ENCODE results near the gene LRPAP1.

The LRPAP1 gene

DNA sequence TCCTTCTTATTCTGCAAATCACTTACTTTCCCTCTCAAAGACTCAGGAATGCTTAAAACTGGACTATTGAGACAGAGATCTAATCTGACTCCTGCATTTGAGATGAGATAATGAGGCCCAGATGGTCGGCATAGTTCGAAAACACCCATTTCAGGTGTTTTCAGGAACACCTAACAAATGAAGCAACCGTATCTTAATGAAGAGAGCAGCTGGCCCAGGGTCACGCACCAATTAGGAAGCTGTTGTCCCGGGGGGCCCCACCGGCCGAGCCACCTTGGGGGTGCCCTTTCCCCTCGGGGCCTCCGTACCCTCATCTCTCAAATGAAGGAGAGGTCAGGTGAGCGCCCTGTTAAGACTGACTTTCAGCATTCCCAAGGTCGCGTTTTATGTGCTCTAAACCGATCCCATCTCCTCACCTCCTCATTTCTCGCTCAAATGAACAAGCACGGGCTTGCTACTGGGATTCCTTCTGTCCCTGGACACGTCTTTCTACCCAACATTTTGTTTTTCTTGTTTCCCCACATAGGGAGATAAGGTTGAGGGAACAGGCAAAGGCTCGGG is 824 bp downstream of the LRPAP1 start:
- DNase-seq: no peak

DNA sequence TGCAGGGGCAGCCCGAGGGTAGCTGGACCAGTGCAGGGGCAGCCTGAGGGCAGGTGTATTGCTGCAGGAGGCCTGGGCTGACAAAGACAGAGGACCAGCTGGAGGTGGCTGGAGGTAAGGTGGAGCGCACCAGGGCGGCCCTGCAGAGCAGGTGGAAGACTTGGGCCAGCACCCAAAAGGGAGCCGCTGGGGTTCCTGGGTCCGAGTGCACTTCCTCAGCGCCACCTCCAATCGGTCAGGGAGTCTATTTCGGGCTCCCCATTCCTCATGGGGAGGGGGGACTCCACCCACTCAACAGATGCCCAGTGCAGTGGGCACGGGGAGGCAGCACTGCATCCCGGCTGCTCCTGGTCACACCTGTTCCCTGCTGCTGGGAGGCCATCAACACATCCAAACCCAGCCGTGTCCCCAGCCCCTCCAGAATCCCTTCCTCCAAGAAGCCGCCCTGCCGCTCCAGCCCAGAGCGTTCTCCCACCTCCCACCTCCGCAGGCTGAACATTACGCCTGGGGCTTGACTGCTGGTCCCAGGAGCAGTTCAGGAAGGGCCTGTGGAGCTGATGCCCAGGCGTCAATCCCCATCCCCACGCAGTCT is 1.5 kb downstream of the LRPAP1 start:
- no peak for DNase-seq

DNA sequence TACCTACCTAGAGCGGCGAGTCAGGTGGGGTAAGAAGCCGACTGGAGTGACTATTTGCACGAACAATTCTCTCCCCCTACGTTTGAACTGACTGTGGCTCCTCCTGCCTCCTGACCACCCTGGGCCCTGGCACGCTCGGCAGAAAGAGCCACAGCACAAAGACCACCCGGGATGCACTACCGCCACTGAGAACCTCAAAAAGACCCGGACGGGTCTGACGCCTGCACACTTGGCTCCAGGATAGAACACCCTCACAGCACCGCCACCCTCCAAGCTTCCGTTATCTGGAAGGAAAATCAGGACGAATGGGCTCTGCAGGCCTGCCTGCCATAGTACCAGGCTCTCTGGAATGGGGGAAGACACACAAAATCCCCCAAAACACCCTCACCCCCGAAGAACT is 2.2 kb downstream of the LRPAP1 start:
- no peak for DNase-seq

DNA sequence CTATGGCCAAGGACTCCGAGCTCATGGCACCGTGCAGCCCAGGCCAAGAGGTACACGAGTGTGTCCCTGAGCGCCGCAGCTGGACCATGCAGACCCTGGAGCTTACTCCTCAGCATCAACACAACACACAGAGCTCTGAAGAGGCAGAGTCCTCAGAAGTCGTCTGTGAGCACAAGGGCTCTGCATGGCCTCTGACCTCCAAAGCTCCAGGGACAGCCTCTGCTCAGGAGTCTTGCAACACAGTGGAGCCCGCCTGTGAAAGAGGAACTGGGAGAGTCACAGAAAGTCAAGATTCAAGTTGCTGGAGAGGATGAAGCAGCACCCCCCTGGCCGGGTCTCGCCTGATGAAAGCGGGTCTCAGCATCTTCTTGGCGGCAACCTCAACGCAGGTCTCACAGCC is 2.9 kb downstream of the LRPAP1 start:
- DNase-seq: no peak

DNA sequence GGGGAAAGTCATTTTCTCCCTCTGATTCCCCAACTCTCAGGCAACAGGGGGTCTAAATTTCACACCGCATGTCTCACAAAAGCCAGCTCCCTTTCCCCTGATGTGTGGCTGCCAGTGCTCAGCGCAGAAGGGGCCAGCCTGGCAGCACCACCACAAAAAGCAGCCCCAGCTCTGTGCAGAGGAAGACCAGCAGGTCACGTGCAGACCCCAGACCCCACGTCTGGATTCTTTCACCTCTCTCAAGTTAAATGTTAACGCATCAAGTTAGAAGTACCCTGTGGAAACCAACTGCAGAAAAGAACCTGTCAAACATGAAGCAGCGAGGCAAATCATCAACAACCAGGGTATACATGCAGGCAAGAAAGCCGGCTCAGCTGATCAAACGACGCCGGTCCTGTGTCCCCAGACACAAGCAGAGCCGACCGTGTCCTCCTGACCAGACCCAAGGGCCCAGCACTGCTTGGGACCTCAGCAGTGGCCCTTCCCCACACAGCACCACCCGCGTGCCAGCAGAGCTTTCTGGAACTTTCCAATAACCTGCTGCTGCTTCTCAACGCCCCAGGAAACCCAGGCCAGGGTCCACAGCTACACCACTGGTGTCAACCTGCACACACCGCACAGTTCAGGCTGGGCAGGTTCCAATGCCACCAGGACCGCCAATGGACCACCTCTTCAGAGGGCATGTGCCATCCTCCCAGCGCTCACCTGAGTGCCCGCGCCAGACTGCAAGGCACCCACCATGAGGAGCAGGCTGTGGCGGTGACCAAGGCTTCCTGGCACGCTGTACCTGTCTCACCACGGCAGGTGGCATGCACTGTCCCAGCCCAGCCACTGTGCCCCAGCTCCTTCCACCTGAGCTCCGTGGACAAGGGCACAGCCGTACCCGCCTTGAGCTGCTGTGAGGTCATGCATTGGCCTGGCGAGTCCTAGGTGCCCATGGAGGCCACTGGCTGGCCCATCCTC is 4.0 kb downstream of the LRPAP1 start:
- no peak for DNase-seq

DNA sequence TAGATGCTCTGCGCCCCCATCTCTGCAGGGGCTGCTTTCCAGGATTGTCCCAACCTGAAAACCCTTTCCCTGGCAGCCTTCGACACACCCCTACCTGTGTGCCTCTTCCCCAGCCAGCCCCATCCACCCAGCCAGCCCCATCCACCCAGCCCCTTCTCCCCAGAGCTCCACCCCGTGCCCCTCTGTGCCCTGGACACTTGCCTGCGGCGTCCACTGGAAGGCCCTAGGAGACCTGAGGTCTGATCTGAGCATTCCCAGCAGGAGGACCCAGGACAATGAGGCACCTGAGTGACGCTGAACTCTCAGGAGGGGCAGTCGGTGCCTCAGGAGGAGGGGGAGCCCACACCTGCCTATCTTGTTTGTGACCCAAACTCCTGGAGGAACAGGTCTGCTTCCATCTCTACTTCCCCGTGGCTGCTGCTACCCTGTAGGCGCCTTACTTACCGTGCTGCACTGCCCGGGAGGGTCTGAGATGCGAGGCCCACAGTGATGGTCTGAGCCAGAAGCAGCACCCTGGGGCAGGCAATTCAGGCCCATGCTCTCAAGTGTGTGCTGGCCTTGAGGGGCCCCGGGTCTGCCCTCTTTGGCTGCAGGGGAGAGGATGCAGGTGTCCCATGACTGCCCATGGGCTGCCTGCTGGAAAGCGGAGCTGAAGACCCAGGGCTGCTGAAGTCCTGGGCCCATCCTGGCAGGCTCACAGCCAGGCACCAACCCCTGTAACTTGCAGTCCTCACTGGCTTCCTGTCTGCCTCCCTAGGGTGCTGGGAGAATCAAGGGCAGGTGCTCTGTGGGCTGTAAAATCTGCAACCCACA is 4.9 kb downstream of the LRPAP1 start:
- DNase-seq: no peak

- no peak for DNase-seq
Observed at GRCh38 chr4:3526456-3526855, 5.8 kb downstream of the LRPAP1 start.

DNA sequence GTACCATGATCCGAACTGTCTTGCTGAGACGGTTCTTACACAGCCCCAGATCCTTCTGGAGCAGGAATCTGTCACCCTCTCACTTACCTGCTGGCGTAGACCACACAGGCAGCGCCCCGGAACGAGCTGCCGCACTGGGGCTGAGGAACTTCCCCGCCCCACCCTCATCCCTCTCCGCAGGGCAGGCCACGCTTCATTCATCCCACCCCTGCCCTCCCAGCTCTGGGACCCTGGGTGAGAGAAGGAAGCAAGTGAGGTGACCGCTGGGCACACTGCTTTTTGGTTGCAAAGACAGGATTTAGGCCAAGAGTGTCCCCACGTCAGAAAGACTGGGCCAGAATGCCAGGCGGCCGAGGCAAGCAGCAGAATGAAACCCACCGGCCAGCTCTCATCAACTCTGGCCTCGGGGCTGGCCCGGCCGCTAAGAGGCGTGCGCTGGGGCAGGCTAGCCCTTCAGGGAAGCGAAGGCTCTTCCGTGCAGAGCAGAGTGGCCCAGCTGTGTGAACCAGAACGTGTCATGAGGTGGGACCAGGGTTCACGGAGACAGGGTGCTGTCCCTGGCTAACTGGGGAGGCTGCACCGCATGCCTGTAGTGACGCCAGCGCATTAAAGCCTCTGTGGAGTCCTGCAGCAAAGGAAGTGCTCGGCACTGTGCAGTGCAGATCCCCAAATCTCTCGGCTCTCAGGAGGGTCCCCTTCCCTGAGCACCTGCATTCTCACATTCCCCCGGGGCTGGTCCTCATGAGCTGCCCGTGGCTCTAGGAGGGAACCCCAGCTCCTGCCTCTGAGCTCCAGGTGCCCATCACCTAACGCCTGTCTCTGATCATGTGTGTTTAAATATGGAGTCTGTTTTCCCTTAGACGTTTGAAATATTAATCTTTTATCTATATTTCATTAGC is 6.4 kb downstream of the LRPAP1 start:
- DNase-seq: no peak

DNA sequence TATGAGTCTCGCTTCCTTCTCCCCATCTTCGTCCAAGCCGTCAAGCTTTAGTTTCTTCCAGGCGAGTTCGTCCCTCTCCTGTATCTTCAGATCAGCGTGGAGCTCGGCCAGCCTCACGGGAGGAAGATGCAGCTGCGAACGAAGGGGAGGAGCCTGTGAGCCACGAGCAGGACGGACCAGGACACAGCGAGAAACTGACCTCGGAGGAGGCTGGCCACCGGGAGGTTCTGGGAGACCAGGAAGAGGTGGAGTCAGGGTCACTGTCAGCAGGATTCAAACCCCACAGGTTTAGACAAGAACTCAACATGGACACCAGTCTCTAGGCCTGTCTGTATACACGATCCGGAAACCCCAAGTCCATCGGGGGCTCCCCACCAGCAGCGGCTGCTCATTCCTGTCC is 7.3 kb downstream of the LRPAP1 start:
- DNase-seq: no peak

- DNase-seq: no peak
Observed at GRCh38 chr4:3524349-3524748, 7.9 kb downstream of the LRPAP1 start.

DNA sequence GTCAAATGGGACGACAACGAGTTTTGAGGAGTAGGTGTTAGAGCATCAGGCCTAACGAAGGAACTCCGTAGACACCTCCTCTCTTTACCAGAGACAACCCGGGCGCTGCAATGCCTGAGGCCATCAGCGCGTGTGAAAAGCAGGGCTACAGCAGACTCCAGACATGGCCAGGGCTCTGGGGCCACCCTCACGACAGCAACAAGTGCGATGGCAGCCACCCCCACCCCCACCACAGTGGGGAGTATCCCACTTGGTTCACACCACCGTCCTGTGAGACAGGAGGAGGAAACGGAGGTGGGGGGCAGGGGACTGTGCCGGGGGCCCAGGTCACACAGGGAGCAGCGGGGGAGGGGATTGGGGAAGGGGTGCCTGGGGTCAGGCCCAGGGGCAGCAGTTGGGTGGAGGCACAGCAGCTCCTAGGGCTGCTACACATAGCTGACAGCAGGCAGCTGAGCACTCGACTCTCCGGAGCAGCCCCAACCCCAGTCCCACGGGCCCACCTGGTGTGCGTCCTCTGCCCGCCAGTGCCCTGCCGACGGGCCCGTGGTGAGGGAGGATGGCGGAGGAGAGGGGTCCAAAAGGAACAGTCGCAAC is 8.5 kb downstream of the LRPAP1 start:
- no peak for DNase-seq

- DNase-seq: no peak
Observed at GRCh38 chr4:3523146-3523627, 9.0 kb downstream of the LRPAP1 start.

DNA sequence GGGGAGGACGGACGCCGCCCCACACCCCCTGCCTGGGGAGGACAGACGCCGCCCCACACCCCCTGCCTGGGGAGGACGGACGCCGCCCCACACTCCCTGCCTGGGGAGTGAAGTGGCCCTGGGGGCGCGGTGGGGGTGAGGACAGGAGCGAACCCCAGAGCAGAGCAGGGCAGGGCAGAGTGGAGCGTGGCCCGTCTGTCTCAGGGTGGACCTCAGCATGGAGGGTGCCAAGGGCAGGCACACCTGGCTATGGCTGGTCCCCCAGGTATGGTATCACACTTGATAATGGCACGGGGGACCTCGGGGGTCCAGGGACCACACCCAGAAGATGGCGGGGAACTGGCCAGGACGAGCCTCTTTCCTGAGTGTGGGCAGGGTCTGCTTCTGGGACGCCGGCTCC is 9.6 kb downstream of the LRPAP1 start:
- no peak for DNase-seq

DNA sequence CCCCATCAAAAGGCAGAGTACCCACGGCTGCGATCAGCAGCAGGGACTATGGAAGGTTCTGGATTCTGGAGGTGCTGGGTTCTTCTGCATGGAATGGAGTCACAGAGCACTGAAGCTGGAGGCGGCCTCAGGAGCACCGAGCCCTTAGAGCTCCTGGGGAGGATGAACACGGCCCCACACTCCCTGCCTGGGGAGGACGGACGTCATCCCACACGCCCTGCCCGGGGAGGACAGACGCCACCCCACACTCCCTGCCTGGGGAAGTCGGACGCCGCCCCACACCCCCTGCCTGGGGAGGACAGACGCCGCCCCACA is 9.9 kb downstream of the LRPAP1 start:
- DNase-seq: no peak

DNA sequence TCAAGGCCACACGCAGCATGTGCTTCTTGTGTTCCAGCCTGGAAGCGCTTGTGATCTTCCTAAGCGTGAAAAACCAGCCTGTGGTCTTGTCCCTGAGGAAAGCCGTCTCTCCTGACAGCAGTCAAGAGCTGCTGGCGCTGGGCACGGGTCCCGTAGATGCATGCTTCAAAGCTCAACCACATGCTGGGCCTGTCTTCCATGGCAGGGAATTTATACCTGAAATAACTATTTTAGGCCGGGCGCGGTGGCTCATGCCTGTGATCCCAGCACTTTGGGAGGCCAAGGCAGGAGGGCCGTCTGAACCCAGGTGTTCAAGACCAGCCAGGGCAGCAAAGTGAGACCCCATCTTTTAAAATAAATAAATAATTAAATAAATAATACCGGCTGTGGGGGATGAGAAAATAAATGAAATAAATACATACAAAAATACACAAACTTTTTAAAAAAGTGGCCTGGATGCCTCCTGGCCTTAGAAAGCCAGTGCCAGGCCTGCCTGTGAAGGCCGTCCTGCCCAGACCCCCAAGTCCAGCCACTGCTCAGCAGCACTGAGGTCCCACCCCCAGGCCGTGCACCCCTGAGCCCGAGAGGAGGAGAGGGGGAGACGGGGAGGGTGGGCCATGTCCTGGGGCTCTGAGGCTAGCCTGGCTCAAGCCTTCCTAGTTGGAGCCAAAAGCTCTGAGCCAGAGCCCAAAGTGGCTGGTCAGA is 10.4 kb downstream of the LRPAP1 start:
- no peak for DNase-seq

DNA sequence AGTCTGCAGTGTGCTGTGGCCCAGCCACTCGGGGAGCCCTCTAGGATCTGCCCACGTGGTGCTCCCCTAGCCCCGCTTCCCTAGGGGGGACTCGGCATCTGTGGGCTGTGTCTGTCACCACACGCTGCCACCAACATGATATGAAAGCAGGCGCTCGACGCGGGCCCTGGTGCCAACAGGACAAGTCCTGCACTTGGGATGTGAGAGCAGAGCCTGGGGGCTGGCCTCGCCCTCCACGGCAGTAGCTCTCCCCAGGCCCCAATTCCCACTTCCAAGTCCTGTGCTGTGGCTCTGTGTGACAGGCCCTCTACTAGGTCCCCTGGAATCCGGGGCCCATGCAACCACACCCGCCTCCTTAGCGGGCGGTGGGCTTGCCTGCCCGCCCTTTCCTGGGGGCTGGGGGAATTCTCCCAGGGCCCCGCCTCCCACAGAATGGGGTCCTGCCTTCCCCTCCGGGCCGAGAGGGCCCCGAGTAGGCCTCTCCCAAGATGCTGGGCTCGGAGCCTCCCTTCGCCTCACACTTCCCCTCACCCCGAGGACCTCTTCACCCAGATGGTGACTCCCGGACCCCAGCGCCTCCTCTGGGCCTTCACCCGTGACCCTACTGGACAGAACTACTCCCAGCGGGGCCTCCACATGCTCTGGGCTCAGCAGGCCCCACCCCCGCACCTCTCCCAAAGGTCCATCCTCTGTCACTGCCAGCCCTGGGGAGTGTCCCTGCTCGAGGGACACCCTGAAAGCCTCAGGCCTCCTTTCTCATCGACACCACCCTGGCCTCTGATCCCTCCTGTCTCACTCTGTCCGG is 11.2 kb downstream of the LRPAP1 start:
- DNase-seq: no peak

DNA sequence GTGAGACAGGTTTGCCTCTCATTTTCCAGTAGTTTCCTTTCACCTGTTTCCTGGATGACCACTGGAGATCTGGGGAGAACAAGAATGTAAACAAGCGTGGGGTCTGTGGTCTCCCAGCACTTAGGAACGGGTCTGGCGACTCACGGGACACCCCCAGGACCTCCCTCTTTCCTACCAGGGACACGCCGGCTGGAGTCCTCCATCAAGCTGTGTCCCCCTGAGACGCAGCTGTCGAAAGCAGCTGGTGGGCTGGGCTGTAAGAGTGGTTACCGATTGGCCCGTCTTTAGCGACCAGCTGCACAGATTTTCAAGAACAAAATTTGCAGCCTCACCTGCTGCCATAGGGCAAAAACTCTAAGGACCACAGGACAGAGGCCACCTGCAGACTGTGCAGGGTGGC is 11.9 kb downstream of the LRPAP1 start:
- DNase-seq: no peak

- DNase-seq: no peak
Observed at GRCh38 chr4:3519468-3520264, 12.6 kb downstream of the LRPAP1 start.

- DNase-seq: no peak
Observed at GRCh38 chr4:3518941-3519340, 13.3 kb downstream of the LRPAP1 start.
